ENCODE results near the gene SLC5A11.
"Not testable (repeated sequence)": the region's sequence is repeated elsewhere in the genome, so short reads cannot be mapped to it uniquely, and the experiment has no call there.

The SLC5A11 gene

GRCh38 chr16:24834459-24835335, 11.1 kb upstream of the SLC5A11 start:
- in situ Hi-C loops (cut with MboI; ENCODE audit: low sequenced_read_pairs), result no loop called here

GRCh38 chr16:24836836-24837235, 8.9 kb upstream of the SLC5A11 start:
- in situ Hi-C loops (cut with MboI; ENCODE audit: low sequenced_read_pairs), result no loop called here

GRCh38 chr16:24837969-24838368, 7.8 kb upstream of the SLC5A11 start:
- in situ Hi-C loops (cut with MboI; ENCODE audit: low sequenced_read_pairs), result no loop called here

GRCh38 chr16:24838554-24839266, 7.1 kb upstream of the SLC5A11 start:
- in situ Hi-C loops (cut with MboI; ENCODE audit: low sequenced_read_pairs), result no loop called here

GRCh38 chr16:24839347-24839972, 6.3 kb upstream of the SLC5A11 start:
- in situ Hi-C loops (cut with MboI; ENCODE audit: low sequenced_read_pairs), result no loop called here

GRCh38 chr16:24841291-24841690, 4.5 kb upstream of the SLC5A11 start:
- in situ Hi-C loops (cut with MboI; ENCODE audit: low sequenced_read_pairs), result no loop called here

- in situ Hi-C loops (cut with MboI; ENCODE audit: low sequenced_read_pairs), result no loop called here
These were observed 1.4 kb upstream of the SLC5A11 start for GRCh38 chr16:24844101-24845030.

- in situ Hi-C loops (cut with MboI; ENCODE audit: low sequenced_read_pairs), result not testable (repeated sequence)
These were observed 765 bp upstream of the SLC5A11 start for GRCh38 chr16:24845031-24845365.

GRCh38 chr16:24846548-24847357, 990 bp downstream of the SLC5A11 start:
- in situ Hi-C loops (cut with MboI; ENCODE audit: low sequenced_read_pairs), result no loop called here

GRCh38 chr16:24847358-24847664, 1.5 kb downstream of the SLC5A11 start:
- in situ Hi-C loops (cut with MboI; ENCODE audit: low sequenced_read_pairs), result no loop called here

- in situ Hi-C loops (cut with MboI; ENCODE audit: low sequenced_read_pairs), result no loop called here
These were observed 2.3 kb downstream of the SLC5A11 start for GRCh38 chr16:24848065-24848464.

GRCh38 chr16:24849641-24850040, 3.9 kb downstream of the SLC5A11 start:
- in situ Hi-C loops (cut with MboI; ENCODE audit: low sequenced_read_pairs), result no loop called here

GRCh38 chr16:24850289-24850938, 4.7 kb downstream of the SLC5A11 start:
- in situ Hi-C loops (cut with MboI; ENCODE audit: low sequenced_read_pairs), result no loop called here

- in situ Hi-C loops (cut with MboI; ENCODE audit: low sequenced_read_pairs), result no loop called here
These were observed 5.9 kb downstream of the SLC5A11 start for GRCh38 chr16:24851700-24852099.

- in situ Hi-C loops (cut with MboI; ENCODE audit: low sequenced_read_pairs), result no loop called here
These were observed 6.5 kb downstream of the SLC5A11 start for GRCh38 chr16:24852281-24852721.

GRCh38 chr16:24853169-24853824, 7.5 kb downstream of the SLC5A11 start:
- in situ Hi-C loops (cut with MboI; ENCODE audit: low sequenced_read_pairs), result no loop called here

GRCh38 chr16:24853830-24854229, 8.1 kb downstream of the SLC5A11 start:
- in situ Hi-C loops (cut with MboI; ENCODE audit: low sequenced_read_pairs), result no loop called here

- in situ Hi-C loops (cut with MboI; ENCODE audit: low sequenced_read_pairs), result no loop called here
These were observed 8.9 kb downstream of the SLC5A11 start for GRCh38 chr16:24854607-24855171.

- in situ Hi-C loops (cut with MboI; ENCODE audit: low sequenced_read_pairs), result no loop called here
These were observed 9.9 kb downstream of the SLC5A11 start for GRCh38 chr16:24855678-24856077.

Measured in HL-60/S4 treated with retinoic acid at 250 ng/mL for 4 days and 3 days (cell line).